Measurements from ENCODE around the gene ATE1.

DNA sequence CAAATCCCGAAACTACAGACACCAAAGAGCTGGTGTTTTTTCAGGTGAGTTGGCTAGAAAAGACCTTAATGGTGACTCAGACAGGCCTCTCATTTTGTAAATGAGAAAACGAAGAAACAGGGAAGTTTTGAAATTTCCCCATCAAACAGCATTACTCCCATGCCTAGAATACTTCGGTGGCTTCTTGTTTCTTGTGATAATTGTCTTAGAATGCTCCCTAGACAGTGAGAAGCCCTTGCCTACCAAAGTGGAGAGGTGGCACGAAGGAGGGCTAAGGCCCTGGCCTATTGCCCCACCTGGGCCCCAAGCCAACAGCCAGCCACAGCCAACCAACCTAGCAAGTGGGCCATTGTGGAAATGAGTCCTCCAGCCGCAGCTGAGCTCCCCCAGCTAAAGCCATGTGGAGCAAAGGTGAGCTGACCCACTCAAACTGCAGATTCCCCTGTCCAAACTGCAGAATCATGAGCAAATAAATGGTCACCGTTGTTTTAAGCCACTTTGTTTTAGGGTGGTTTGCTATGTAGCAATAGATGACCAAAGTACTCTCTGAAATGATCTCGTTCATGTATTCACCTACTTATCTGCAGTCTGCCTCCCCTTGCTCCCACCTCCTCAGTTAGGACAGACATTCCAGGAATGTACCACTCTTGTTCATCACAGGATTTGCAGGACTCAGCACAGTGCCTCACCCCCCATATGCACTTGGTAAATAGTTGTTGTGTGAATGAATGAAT is 231.9 kb downstream of the ATE1 start:
- TF ChIP-seq, protein P1, sequence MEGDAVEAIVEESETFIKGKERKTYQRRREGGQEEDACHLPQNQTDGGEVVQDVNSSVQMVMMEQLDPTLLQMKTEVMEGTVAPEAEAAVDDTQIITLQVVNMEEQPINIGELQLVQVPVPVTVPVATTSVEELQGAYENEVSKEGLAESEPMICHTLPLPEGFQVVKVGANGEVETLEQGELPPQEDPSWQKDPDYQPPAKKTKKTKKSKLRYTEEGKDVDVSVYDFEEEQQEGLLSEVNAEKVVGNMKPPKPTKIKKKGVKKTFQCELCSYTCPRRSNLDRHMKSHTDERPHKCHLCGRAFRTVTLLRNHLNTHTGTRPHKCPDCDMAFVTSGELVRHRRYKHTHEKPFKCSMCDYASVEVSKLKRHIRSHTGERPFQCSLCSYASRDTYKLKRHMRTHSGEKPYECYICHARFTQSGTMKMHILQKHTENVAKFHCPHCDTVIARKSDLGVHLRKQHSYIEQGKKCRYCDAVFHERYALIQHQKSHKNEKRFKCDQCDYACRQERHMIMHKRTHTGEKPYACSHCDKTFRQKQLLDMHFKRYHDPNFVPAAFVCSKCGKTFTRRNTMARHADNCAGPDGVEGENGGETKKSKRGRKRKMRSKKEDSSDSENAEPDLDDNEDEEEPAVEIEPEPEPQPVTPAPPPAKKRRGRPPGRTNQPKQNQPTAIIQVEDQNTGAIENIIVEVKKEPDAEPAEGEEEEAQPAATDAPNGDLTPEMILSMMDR (IDR thresholded peaks at IDR 0.05) = no peak
- no peak for TF ChIP-seq EZH2 (IDR thresholded peaks at IDR 0.05; ENCODE audit: borderline replicate concordance, insufficient read depth, low read depth, low read length, poor library complexity, severe bottlenecking)

Measured in B cell (primary cell).